Kasumi-1 (cell line): ENCODE data around the gene ARCN1.
A peak's percentile ranks its signal among the peaks of the same experiment; 100 is the strongest.

Source experiments
- DNase-seq, 2 experiments: peaks; one replicate each; lab custom pipeline; 2025; lab: John Stamatoyannopoulos, UW

Gene ARCN1

DNA sequence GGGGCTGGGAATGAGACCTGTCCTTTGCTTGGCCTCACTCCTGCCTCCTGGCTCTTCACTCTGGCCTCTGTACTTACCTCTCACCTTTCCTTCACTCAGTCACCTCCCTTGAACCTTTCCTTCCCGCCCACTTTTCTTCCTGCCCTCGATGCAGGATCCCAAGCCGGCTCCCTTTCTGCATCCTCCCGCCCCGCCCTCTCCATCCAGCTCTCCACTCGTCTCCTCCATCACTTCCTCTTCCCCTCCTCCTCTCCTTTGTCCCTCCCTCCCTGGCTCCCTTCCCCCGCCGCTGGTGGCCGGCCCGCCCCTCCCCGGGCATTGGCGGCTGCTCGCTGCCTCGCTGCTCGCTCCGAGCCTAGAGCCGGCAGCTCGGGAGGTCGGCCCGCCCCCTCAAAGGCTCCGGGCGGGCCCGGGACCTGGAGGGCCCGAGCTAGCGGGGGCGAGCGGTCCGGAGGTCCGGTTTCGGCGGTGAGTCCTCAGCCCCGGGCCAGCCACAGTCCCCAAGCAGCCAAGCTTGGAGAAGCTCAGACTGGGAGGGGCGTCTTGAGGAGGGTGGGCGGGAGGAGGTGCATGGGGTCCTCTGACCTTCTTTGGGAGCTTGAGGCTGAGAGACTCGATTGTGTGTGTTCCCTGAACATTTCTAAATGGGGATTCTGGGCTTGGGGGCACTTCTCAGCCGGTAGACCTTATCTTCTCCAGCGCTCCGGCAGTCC, 49.0 kb downstream of the ARCN1 start:
- DNase-seq: peak; percentile 53 to 56

DNA sequence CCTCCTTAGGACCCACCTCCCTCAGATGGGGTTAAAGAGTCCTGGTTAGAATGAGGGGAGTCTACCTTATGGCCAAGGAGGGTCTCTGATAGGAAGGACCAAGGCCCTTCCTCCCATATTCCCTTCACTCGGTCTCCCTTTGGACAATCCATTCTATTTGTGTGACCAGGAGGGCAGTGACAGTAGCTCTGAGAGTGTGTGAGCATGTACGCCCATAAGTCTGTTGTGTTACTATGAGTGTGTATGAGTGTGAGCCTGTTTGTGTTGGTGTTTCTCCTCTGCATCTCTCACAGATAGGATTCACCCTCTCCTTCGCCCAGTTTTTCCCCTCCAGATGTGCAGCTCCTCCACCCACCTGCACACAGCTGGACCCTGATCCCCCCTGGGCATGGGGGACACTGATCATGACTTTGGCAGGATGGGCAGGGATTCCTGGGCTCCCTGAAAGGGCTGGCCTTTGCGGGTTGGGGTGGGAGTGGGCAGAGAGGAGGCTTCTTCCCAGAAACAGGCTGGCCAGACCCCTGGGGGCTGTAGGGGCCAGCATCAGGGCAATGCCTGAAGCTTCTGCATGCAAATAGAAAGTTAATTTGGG, 49.7 kb downstream of the ARCN1 start:
- DNase-seq: no peak

DNA sequence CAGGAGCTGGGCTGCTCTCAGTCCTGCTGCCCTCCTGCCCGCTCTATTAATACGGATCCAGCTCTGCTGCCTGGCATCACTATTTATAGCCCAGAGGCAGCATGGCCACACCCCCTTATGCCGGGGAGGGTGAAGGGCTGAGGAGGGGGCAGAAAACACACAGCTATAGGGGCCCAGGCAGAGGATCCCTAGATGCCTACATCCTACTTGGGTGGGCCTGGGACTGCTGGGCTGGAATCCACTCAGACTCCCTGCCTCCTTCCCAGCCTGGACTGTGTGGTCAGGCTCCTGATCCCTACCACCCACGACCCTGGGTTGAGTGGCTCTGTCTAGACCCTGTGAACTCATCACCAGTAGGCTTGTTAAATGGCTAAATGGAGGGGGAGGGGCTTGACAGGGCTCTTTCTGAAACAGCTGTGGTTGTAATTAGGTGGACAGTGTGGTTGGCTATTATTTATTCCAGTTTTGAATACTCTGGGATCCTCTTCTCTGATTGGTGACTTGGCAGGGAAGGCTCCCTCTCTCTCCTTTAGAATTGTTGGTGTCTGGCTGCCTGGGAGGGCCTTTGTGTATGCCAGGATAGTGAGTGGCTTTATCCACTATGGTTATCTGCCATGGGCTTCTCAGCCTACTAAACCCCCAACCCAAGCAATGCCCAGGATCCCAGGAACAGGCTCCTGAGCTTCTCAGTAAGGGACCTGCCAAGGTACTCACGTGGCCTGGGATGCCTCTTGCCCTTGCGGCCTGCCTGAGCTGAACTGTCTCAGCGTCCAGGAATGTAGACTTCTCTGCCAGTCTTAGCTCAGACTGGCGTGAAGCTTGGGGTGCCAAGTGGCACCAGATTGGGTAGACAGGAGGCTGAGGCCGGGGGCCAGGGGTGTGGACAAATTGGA, 50.4 kb downstream of the ARCN1 start:
- no peak for DNase-seq

DNA sequence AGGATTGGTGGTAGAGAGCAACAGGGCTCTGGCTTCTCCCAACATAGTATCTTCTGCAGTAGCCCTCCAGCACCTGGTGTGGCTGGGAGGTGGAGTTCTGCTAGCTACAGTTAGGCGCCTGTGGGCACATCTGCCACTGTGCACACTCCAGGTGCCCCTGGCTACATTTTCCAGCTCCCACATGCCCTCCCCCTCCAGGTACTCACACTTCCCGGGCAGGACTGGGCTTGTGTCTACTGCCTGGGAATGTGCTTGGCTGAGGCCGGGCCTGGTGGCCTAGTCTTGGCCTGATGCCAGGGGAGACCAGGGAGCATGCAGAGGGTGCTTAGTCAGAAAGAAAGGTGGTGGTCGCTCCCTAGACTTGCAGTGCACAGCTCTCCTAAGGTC, 51.1 kb downstream of the ARCN1 start:
- no peak for DNase-seq

DNA sequence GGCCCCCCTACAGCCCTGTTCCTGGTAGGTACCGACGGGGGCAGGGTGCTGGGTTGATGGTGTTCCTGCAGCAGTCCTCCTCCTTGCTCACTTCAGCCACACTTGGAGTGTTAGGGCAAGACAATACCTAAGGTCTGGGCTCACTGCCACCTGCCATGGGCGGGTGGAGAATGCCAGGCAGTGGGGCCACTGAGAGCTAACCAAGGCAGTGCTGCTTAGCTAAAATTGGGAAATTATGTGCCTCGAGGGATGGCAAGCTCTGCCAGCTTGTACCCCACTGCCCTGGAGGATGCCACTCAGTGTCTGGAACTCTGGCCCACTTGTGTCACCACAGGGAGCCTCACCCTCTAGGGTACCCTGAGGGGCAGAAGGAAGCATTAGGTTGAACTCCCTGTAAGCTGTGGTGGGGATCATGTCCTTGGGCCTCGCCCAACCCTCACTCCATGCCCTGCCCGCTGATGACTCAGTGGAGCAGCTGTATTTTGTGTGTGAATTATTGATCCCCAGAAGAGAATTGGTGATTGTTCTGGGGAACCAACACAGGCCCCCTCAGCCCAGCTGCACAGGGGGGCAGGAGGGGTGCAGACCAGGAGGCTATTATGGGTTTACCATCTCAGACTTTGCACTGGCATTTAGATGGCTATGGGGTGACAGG, 53.0 kb downstream of the ARCN1 start:
- DNase-seq: no peak

DNA sequence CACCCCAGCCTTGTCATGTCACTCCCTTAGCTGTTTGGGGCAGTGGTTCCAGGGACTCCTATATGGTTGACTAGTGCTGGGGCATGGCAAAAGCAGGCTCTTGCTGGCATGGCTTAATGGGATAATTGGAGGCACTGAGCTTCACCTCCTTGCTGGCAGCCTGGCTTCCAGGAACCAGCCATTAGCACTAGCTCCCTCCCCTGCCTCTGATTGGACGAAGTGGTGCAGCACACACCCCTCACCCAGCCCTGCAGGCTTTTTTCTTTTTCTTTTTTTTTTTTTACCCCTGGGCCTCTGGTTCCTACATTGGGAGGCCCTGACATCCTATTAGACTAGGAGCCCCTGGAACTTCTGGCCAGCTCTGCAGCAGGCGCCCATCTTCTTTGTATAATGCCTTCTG, 53.8 kb downstream of the ARCN1 start:
- DNase-seq: no peak

DNA sequence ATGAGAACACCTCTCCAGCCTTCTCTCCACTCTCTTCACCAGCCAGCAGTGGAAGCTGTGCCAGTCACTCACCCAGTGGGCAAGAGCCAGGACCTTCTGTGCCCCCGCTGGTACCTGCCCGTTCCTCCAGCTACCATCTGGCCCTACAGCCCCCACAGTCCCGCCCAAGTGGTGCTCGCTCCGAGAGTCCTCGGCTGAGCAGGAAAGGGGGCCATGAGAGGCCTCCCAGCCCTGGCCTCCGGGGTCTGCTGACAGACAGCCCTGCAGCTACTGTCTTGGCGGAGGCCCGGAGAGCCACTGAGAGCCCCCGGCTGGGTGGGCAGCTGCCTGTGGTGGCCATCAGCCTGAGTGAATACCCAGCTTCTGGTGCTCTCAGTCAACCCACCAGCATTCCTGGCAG, 55.4 kb downstream of the ARCN1 start:
- DNase-seq: no peak

DNA sequence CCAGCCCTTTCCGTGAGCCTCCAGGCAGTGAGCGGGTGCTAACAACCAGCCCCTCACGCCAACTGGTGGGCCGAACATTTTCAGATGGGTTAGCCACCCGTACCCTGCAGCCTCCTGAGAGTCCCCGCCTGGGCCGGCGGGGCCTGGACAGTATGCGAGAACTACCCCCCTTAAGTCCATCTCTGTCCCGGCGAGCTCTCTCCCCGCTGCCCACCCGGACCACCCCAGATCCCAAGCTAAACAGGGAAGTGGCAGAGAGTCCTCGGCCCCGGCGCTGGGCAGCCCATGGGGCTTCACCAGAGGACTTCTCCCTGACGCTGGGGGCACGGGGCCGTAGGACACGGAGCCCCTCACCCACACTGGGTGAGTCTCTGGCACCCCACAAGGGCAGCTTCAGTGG, 55.8 kb downstream of the ARCN1 start:
- DNase-seq: no peak

DNA sequence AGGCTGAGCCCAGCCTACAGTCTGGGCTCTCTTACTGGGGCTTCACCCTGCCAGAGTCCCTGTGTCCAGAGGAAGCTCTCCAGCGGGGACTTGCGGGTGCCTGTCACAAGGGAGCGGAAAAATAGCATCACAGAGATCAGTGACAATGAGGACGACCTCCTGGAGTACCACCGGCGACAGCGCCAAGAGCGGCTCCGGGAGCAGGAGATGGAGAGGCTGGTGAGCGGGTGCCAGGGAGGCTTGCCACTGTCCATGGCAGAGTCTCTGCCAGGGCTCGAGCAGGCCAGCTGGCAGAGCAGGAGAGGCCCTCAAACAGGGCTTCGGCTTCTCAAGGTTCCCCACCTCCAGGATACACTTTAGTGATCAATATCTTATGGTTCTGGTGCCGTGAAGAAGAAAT, 56.2 kb downstream of the ARCN1 start:
- no peak for DNase-seq

DNA sequence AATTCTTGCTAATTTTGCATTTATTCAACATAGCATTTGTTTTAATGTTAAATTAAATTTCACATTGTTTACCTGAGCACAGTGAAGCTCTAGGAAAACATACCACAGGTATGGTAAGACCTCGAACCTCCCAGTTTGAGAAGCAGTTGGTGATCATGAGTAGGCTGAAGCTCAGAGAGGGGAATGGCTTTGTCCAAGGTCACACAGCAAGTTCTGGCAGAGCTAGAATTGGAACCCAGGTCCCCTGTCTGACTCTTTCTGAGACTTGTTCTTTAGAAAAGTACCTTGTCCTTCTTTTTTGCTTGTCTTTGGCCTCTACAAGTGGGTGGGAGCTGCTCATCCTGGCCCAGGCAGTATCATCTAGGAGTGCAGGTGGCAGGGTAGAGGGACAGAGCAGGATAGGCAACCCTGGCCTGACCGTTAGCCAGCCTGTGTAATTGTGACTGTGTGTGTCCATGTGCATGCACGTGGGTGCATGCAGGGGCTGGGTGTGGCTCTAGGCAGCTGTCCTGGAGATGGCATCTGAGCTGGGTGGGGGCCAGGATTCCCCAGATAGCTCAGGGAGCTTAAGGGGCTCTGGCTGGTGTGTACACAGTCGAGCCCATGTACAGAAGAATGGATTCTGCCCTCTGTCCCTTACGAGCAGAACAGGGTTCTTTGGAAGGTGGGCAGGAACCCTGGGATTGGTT, 56.8 kb downstream of the ARCN1 start:
- no peak for DNase-seq

DNA sequence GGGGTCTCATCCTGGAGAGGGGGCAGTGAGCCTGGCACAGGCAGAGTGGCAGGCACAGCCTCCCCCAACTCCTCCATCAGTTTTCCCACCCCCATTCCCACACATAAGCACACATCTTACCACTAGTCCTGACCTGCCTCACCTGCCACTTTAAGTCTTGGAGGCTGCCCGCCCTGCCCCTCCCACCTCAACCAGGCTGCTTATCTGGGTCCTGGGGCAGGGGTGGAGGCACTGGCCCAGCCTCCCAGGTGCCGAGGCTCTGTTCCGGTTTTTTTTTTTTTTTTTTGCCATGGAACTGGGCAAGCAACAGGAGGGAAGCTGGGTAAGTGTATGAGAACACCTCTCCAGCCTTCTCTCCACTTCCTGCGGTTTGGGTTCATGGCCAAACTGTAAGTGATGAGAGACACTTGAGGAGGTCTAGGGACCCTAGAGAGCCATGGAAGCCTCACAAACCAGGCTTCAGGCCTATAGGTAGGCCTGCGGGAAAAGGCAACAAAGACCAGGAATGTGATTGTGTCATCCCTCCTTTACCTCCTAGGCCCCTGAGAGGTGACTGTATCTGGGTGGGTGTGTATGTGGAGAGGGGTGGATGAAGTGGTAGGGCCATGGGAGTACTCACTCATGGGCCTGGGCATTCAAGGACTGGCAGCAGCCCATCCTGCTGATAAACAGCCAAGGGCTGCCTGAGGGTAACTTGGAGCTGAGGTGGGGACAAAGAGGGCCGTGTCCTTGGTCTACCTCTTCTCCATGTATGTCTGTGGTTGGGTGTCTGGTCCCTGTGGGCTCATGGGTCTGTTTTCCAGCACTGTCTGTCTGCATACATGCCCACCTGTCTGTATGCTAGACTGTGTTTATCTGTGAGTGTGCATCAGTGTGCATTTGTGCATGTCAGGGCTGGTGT, 57.8 kb downstream of the ARCN1 start:
- DNase-seq: no peak

DNA sequence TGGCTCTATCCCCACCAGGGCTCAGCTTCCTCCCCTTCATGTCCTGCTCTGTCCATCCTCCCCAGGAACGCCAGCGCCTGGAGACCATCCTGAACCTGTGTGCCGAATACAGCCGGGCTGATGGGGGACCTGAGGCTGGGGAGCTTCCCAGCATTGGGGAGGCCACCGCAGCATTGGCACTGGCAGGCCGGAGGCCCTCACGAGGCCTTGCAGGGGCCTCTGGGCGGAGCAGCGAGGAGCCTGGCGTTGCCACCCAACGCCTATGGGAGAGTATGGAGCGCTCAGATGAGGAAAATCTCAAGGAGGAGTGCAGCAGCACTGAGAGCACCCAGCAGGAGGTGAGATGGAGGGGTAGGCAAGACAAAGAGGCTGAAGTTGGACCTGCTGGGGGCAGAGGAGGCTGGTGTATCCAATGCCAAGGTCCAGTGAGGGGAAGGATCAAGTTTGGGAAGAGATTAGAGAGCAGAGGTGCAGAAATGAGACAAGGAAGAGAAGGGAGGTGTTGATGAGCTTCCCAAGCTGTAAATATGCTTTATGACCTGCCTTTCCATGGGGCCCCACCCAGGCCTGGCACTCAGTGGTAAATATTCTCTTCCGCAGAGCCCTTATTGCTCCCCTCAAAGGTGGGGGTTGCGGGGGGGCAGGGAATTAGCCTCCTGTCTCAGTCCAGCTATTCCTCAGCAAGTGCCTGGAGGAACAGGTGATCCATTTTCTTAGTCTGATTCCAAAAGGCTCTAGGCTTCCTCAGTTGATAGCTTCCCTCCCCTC, 59.1 kb downstream of the ARCN1 start:
- DNase-seq: no peak

DNA sequence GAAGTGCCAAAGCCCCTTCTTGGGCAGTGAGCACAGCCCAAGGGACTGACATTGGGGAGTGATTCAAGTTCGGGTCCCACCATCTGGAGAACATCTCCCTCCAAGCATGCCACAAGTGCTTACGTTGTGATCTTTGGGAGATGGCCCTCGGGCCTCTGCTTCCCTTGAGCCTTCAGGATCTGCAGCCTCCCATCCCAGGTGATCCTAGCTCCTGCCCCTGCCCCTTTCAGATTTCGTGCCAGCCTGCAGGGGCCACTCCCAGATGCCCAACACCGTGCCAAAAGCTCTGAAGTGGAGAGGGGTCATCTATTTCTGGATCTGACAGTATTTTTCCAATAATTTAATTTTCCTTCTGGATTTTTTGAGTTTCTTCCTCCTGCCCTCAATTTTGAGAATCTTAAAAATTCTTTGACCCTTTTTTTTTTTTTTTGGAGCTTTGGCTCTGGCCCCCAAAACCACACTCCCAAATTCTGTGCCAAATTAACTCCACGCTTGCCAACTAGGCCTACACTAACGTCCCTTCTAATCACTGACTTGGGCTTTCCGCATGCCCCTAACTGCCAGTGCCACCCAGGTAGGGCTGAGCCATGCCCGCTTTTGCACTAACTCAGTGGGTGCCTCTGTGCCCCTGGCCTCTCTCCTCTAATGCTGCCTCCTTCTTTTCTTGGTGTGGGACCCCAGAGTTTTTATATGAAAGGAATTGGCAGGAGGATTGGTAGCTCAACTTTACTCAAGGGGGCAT, 60.5 kb downstream of the ARCN1 start:
- DNase-seq: no peak

DNA sequence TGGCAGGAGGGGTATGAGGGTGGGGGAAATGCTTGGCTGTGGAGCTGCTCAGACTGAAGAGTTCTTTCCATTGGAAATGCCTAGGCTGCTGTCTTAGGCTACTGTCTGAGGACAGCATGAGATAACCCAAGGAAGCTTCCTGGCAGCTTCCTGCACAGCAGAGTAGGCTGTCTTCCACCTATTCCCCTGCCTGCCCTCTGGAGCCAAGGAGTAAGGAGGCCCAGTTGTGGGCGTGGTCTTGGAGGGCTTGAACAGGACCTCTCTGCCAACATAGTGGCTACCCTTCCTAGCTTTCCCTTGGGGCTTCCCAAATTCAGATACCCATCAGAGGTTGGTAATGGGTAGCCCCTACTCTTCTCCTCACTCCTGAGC, 61.1 kb downstream of the ARCN1 start:
- no peak for DNase-seq

DNA sequence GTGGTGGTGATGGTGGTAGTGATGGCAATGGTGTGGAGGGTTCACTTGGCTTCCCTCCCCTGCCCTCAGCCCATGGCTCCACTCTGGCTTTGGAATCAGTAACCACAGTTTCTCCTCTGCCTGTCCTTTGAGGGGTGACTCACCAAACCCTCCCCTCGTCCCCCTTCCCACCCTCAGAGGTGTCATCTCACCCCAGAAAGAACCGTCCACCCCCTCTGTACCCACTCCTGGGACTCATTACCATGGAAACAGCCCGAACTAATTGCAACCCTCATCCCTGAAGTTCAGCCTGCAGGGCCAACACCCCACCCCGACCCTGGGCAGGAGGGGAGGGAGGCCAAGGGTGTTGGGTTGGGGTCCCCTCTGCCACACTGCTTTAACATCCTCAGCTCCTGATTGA, 61.8 kb downstream of the ARCN1 start:
- no peak for DNase-seq

DNA sequence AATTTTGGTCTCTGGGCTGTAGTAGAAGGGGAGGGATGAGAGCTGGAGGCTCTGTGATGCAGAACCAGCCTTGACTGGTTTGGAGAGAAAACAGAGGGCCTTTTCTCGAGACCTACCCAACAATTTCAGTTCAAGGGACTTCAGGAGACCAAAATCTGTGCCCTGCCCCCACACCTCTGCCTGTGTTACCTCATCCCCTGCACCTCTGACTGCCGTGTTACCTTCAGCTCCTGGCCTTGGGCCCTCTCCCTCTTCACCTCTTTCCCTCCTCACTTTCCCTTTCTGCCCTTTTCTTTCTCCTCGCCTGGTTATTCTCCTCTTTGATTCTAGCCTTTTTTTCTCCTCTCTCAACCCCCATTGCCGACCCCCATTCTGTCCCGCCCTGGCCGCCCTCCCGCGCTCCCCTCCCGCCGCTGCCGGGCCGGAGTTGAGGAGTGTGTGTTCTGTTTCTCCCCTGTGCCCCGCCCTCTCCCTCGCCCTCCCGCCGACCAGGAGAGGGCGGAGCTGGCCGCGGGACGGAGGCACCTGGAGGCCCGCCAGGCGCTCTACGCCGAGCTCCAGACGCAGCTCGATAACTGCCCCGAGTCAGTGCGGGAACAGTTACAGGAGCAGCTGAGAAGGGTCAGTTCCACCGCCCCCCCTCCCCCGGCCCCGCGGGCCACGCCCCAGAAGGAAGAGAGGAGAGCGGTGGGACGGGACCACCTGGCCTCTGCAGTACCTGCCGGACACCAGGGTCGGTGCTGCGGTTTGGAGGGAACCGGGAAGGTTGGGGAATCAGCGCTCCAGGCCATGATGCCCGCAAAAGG, 62.4 kb downstream of the ARCN1 start:
- no peak for DNase-seq

DNA sequence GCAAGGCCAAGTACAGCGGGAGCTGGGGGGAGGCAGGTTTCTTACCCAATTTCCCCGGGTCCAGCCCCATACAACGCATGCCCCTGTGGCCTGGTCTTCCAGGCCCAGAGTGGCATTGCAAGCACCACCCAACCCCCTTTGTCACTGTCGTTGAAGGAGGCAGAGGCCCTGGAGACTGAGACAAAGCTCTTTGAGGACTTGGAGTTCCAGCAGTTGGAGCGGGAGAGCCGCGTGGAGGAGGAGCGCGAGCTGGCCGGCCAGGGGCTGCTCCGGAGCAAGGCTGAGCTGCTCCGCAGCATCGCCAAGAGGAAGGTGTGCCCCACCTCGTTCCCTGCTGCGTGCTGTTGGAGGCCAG, 63.0 kb downstream of the ARCN1 start:
- no peak for DNase-seq

DNA sequence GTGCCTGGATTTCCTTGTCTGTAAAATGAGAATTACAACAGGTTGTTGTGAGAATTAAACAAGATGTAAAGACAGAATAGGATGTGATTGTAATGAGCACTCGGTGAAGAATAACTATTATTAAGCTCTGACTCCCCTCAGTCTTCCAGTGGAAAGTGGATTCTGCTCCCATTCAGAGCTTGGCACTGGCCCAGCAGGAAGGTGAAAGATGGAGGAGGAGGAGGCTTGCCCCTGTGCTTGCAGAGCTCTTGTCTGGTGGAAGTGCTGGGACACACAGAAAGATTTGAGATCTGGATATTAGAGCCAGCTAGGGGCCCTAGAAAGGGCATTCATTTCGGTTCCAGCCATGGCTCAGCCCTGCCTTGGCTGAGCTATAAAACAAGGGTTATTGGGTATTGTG, 63.4 kb downstream of the ARCN1 start:
- DNase-seq: no peak
